ENCODE measurements around the gene ARL6.

- TF ChIP-seq, protein P1, sequence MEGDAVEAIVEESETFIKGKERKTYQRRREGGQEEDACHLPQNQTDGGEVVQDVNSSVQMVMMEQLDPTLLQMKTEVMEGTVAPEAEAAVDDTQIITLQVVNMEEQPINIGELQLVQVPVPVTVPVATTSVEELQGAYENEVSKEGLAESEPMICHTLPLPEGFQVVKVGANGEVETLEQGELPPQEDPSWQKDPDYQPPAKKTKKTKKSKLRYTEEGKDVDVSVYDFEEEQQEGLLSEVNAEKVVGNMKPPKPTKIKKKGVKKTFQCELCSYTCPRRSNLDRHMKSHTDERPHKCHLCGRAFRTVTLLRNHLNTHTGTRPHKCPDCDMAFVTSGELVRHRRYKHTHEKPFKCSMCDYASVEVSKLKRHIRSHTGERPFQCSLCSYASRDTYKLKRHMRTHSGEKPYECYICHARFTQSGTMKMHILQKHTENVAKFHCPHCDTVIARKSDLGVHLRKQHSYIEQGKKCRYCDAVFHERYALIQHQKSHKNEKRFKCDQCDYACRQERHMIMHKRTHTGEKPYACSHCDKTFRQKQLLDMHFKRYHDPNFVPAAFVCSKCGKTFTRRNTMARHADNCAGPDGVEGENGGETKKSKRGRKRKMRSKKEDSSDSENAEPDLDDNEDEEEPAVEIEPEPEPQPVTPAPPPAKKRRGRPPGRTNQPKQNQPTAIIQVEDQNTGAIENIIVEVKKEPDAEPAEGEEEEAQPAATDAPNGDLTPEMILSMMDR (conservative IDR thresholded peaks at IDR 0.05; ENCODE audit: low read depth, low read length): no peak
- TF ChIP-seq EZH2 (IDR thresholded peaks at IDR 0.05; ENCODE audit: low read length, unreplicated experiment) (no peak), EZH2phosphoT487 (IDR thresholded peaks at IDR 0.05; ENCODE audit: borderline replicate concordance, low read length) (no peak)
Observed at GRCh38 chr3:97829198-97829597, 64.6 kb downstream of the ARL6 start.
